Progenitor cell of endocrine pancreas (in vitro differentiated cells): ENCODE data around the gene ZNF865. TPM values are rescaled to one million over a fixed set of nuclear protein-coding genes. Genes with fewer than 3 reads are reported as not detected.

Source experiments
- DNase-seq: peaks from one replicate; pipeline ENCODE4 v3.0.0; 2021; ENCODE audit warnings: low spot score; ENCODE audit not compliant: unreplicated experiment
- H3K27ac Mint-ChIP-seq: 2 replicates; pipeline ENCODE4 v1.8.0; 2021; ENCODE audit warnings: mild to moderate bottlenecking, moderate library complexity, mixed read lengths
- H3K27me3 Mint-ChIP-seq: 2 replicates; pipeline ENCODE4 v1.8.0; 2021; ENCODE audit warnings: mixed read lengths
- H3K36me3 Mint-ChIP-seq: 2 replicates; pipeline ENCODE4 v1.8.0; 2022; ENCODE audit warnings: mixed read lengths; ENCODE audit not compliant: insufficient read depth
- H3K4me1 Mint-ChIP-seq: 2 replicates; pipeline ENCODE4 v1.8.0; 2021; ENCODE audit warnings: low read depth, mixed read lengths
- H3K4me3 Mint-ChIP-seq: 2 replicates; pipeline ENCODE4 v1.8.0; 2021; ENCODE audit warnings: low read depth, mild to moderate bottlenecking, moderate library complexity, mixed read lengths
- H3K9me3 Mint-ChIP-seq: 2 replicates; pipeline ENCODE4 v1.8.0; 2021; ENCODE audit warnings: low read depth, mixed read lengths
- total RNA-seq: library from RNA; stranded (reverse); gene quantifications from 2 replicates; pipeline ENCODE4 v1.2.1, GENCODE V29; 2021
- TF ChIP-seq, protein P1 (sequence below): fragments of 200-600 bp; sonication (generic); IDR thresholded peaks from one replicate; pipeline ENCODE4 v1.5.0; 2021; ENCODE audit warnings: antibody characterized with exemption, mild to moderate bottlenecking; ENCODE audit not compliant: unreplicated experiment

The ZNF865 gene
- total RNA-seq, 1 donor from 2014 or later = 19.9 TPM

DNA sequence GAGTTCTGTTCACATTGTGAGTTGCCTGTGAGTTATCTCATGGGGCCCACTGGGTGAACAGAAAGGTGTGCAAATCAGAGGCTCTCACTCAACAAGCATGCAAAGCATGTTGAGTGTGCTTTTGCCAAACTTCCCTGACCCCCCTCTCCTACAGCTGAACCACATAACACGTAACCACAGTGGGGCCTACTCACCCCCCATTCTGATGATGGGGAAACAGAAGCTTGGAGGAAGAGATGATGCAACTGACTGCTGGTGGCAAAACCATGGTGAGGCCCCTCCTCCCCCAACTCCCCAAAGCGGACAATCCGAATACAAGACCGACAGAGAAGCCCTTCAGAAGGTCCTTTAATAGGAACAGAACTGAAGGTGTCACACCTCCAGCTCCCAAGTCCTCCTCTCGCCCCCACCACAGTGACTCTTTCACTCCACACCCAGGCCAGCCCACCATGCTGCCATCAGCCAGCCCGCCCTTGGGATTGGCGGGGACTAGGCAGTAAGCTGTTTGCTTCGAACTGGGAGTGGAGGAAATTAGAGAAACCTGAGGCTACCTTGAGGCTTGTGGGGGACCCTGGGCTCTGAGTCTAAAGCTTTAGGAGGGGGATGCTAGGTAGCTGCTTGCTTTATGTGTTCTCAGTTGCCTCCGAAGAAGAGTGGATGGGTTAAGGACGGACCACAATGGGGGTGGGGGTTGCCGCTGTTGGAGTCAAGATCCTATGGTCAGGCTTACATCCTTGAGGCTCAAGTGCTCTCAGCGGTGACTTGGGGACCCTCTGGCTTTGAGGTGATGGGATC, 15.2 kb downstream of the ZNF865 start:
- TF ChIP-seq, protein P1, sequence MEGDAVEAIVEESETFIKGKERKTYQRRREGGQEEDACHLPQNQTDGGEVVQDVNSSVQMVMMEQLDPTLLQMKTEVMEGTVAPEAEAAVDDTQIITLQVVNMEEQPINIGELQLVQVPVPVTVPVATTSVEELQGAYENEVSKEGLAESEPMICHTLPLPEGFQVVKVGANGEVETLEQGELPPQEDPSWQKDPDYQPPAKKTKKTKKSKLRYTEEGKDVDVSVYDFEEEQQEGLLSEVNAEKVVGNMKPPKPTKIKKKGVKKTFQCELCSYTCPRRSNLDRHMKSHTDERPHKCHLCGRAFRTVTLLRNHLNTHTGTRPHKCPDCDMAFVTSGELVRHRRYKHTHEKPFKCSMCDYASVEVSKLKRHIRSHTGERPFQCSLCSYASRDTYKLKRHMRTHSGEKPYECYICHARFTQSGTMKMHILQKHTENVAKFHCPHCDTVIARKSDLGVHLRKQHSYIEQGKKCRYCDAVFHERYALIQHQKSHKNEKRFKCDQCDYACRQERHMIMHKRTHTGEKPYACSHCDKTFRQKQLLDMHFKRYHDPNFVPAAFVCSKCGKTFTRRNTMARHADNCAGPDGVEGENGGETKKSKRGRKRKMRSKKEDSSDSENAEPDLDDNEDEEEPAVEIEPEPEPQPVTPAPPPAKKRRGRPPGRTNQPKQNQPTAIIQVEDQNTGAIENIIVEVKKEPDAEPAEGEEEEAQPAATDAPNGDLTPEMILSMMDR = no peak
- DNase-seq = no peak

DNA sequence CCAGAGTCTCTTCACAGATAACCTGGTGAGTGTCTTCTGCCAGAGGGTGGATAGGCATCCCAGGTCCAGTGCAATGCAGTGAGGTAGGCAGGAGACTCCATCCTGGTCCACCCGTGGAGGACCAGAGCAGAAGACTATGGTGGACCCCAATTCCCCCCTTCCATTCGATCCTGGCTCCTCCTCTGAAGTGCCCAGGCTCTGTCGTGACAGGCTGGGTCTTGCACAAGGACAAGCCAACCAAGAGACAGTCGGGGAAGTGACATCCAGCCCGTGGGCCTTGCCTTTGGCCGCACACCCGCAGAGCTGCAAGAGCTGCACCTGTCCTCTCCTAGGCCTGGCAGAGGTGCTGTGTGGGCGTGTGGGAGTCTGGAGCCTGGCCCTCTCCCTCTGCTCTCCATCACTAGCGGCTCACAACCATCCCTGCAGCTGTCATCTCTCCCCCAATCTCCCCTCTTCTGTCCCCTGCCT, 15.8 kb downstream of the ZNF865 start:
- peaks cover 10% of the 10 kb centered on the region for H3K36me3 Mint-ChIP-seq
- H3K4me1 Mint-ChIP-seq = peaks cover 9% of the 10 kb centered on the region
- DNase-seq = no peak
- TF ChIP-seq, protein P1 = no peak
- H3K27ac Mint-ChIP-seq = no peak overlapping the region
- no peaks in the 10 kb centered on the region for H3K9me3 Mint-ChIP-seq
- H3K27me3 Mint-ChIP-seq = no peaks in the 10 kb centered on the region
- no peak overlapping the region for H3K4me3 Mint-ChIP-seq

More for the DNA sequence above, 15.2 kb downstream of the ZNF865 start:
- no peak overlapping the region for H3K4me3 Mint-ChIP-seq
- peak overlapping the region; percentile 59 for H3K27ac Mint-ChIP-seq
- peaks cover 10% of the 10 kb centered on the region for H3K36me3 Mint-ChIP-seq
- peaks cover 9% of the 10 kb centered on the region for H3K4me1 Mint-ChIP-seq
- H3K9me3 Mint-ChIP-seq = no peaks in the 10 kb centered on the region
- no peaks in the 10 kb centered on the region for H3K27me3 Mint-ChIP-seq

DNA sequence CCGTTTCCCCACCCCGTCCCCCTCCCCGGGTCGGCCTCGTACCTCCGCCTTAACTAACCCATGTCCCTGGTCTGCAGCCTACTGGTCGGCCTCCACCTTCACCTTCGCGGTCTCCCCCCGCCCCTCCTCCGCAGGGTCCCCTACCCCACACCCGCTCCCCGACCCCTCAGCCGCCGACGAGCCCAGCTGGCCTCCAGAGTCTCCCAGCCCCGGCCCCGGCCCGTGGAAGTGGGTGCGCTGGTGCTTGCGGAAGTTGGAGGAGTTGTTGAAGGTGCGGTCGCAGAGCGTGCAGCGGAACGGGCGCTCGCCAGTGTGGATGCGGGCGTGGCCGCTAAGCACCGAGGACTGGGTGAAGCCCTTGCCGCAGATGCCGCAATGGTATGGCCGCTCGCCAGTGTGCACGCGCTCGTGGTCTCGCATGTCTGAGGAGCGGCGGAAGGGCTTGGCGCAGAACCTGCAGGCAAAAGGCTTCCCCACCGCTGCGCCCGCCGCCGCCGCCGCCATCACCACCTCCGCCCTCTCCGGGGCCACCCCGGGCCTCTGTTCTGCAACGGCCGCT, 16.3 kb downstream of the ZNF865 start:
- H3K4me3 Mint-ChIP-seq = no peak overlapping the region
- no peak overlapping the region for H3K27ac Mint-ChIP-seq
- DNase-seq = no peak
- H3K9me3 Mint-ChIP-seq = no peaks in the 10 kb centered on the region
- peaks cover 9% of the 10 kb centered on the region for H3K36me3 Mint-ChIP-seq
- peaks cover 9% of the 10 kb centered on the region for H3K4me1 Mint-ChIP-seq
- TF ChIP-seq, protein P1 = no peak
- H3K27me3 Mint-ChIP-seq = no peaks in the 10 kb centered on the region

DNA sequence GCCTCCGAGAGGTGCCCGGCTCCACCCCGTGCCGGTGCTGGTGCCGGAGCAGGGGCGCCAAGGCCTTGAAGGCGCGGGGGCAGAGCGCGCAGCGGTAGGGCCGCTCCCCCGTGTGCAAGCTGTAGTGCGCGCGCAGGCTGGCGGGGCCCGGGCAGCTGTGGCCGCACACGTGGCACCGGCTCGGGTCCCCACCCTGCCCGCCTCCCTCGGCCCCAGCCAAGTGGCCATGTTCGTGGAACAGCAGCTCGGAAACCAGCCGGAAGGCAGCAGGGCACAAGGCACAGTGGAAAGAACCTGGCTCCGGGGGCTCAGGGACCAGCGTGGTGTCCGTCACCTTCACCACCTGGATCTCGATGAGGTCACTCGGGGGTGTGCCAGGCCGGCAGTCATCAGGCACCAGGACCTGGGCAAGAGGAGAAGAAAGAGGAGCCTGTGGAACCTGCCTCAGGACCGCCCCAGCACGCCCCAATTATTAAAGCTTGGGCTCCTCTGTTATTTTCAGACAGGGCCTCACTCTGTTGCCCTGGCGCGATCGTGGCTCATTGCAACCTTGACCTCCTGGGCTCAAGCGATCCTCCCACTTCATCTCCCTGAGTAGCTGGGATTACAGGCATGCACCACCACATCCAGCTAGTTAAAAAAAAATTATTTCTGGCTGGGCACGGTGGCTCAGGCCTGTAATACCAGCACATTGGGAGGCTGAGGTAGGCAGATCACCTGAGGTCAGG, 17.0 kb downstream of the ZNF865 start:
- DNase-seq = no peak
- H3K27me3 Mint-ChIP-seq = no peaks in the 10 kb centered on the region

DNA sequence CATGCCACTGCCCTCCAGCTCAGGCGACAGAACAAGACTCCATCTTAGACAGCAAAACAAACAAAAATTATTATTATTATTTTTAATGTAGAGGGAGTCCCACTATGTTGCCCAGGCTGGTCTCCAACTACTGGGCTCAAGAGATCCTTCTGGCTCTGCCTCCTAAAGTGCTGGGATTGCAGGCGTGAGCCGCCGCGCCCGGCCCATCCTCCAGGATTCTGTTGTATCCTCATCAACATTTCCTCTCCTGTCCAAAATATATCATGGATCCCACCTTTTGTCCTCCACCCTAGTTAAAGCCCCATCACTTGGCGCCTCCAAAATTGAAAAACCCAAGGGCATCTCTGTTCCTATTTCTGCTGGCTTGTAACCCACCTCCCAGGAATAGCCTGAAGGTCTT, 17.7 kb downstream of the ZNF865 start:
- Mint-ChIP-seq H3K4me1 (peaks cover 9% of the 10 kb centered on the region), H3K27me3 (no peaks in the 10 kb centered on the region), H3K9me3 (no peaks in the 10 kb centered on the region), H3K27ac (no peak overlapping the region), H3K4me3 (peak overlapping the region; percentile 38), H3K36me3 (peaks cover 2% of the 10 kb centered on the region)
- DNase-seq = no peak
- TF ChIP-seq, protein P1 = no peak

More for the DNA sequence above, 17.0 kb downstream of the ZNF865 start:
- Mint-ChIP-seq H3K4me1 (peaks cover 9% of the 10 kb centered on the region), H3K36me3 (peaks cover 6% of the 10 kb centered on the region), H3K27ac (no peak overlapping the region), H3K9me3 (no peaks in the 10 kb centered on the region), H3K4me3 (no peak overlapping the region)
- TF ChIP-seq, protein P1 = no peak
